T-helper 1 cell treated with Interleukin-12 subunit alpha and Interleukin-12 subunit beta and Interleukin-4 antibody, amounts not matched to agents 30 μg/mL and 1 μg/mL, for 36 hours (primary cell): Measurements from ENCODE around the gene MAP3K2.
"Not testable (repeated sequence)": the region's sequence is repeated elsewhere in the genome, so short reads cannot be mapped to it uniquely, and the experiment has no call there.

Experiments used
- H3K27ac Mint-ChIP-seq: one replicate; pipeline ENCODE4 v1.8.0; 2021; ENCODE audit warnings: mild to moderate bottlenecking, mixed read lengths
- H3K27me3 Mint-ChIP-seq: one replicate; pipeline ENCODE4 v1.8.0; 2021; ENCODE audit warnings: low read depth, mixed read lengths
- H3K36me3 Mint-ChIP-seq: one replicate; pipeline ENCODE4 v1.8.0; 2021; ENCODE audit warnings: low read depth, mixed read lengths
- H3K4me1 Mint-ChIP-seq: one replicate; pipeline ENCODE4 v1.8.0; 2021; ENCODE audit warnings: low read depth, mixed read lengths
- H3K4me3 Mint-ChIP-seq: one replicate; pipeline ENCODE4 v1.8.0; 2021; ENCODE audit warnings: mild to moderate bottlenecking, moderate library complexity, mixed read lengths
- H3K9me3 Mint-ChIP-seq: one replicate; pipeline ENCODE4 v1.8.0; 2021; ENCODE audit warnings: mixed read lengths

MAP3K2 gene

DNA sequence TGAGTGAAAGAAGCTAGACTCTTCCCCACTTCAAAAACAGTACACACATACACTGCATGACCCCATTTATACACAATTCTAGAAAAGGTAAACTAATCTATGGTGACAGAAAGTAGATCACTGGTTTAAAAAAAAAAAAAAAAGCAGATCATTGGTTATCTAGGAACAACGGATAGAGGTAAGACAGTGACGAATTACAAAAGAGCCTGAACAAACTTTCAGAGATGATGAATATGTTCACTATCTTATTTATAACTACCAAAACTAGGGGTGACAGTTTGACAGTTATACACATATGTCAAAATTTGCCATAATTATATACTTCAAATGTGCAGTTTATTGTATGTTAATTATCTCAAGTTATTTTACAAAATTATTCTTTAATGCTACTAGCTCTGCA, 27.5 kb downstream of the MAP3K2 start:
- H3K27me3 Mint-ChIP-seq, result no peaks in the 10 kb centered on the region
- H3K27ac Mint-ChIP-seq, result no peak overlapping the region
- no peaks in the 10 kb centered on the region for H3K9me3 Mint-ChIP-seq
- H3K4me1 Mint-ChIP-seq, result peaks cover 9% of the 10 kb centered on the region
- peaks cover 1% of the 10 kb centered on the region for H3K36me3 Mint-ChIP-seq
- H3K4me3 Mint-ChIP-seq, result no peak overlapping the region

DNA sequence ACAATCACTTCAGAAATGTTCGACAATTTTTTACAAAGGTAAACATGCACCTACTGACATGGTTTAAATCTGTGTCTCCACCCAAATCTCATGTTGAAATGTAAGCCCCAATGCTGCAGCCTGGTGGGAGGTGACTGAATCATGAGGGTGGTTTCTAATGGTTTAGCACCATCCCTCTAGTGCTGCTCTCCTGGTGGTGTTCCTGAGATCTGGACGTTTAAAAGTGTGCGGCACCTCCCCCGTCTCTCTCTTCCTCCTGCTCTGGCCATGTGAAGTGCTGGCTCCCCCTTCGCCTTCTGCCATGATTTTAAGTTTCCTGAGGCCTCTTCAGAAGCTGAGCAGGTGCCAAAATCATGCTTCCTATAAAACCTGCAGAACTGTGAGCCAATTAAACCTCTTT, 28.3 kb downstream of the MAP3K2 start:
- Mint-ChIP-seq H3K4me1 (peaks cover 12% of the 10 kb centered on the region), H3K36me3 (peaks cover 1% of the 10 kb centered on the region), H3K9me3 (no peaks in the 10 kb centered on the region), H3K4me3 (no peak overlapping the region), H3K27me3 (no peaks in the 10 kb centered on the region), H3K27ac (no peak overlapping the region)

DNA sequence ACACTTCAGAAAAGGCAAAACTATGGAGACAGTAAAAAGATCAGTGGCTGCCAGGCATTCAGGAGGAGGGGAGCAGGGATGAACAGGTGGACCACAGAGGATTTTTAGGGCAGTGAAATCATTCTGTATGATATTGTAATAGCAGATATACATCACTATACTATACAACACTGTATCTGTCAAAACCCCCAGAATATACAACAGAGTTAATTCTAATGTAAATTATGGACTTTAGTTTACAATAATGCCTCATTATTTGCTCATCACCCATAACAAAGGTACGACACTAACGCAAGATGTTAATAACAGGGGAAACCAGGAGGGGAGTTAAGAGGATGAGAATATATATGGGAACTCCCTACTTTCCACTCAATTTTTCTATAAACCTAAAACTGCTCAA, 28.8 kb downstream of the MAP3K2 start:
- Mint-ChIP-seq H3K27ac (no peak overlapping the region), H3K9me3 (no peaks in the 10 kb centered on the region), H3K4me3 (no peak overlapping the region), H3K36me3 (peaks cover 1% of the 10 kb centered on the region), H3K4me1 (peaks cover 12% of the 10 kb centered on the region), H3K27me3 (no peaks in the 10 kb centered on the region)

DNA sequence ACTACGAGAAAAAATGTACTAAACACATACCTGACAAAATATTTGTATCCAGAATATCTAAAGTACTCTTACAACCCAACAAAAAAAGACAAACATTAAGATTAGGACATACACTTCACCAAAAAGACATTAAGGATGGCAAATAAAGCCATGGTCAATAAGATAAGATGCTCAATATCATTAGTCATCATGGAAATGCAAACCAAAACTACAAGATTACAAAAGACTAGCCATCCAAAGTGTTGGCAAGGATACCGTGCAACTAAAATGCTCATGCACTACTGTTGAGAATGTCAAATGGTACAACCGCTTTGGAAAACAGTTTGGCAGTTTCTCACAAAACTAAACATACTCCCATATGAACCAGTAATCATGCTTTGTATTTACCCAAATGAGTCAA, 29.7 kb downstream of the MAP3K2 start:
- Mint-ChIP-seq H3K9me3 (no peaks in the 10 kb centered on the region), H3K36me3 (peaks cover 1% of the 10 kb centered on the region), H3K4me1 (peaks cover 12% of the 10 kb centered on the region), H3K27me3 (no peaks in the 10 kb centered on the region), H3K27ac (no peak overlapping the region), H3K4me3 (no peak overlapping the region)

DNA sequence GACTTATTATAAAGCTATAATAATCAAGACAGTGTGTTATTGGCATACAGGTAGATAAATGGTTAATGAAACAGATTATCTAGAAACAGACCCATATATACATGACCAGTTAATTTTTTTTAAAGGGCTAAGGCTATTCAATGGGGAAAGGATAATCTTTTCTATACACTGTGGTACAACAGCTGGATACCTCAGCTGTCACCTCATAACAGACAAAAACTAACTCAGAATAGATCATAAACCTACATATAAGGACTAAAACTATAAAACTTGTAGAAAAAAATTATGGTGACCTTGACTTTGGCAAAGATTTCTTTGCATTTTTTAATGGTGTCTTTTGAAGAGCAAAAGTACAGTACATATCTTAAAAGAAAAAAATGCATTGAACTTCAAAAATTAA, 30.2 kb downstream of the MAP3K2 start:
- Mint-ChIP-seq H3K9me3 (no peaks in the 10 kb centered on the region), H3K27me3 (no peaks in the 10 kb centered on the region), H3K4me1 (peaks cover 12% of the 10 kb centered on the region), H3K36me3 (peaks cover 1% of the 10 kb centered on the region), H3K27ac (no peak overlapping the region), H3K4me3 (no peak overlapping the region)

DNA sequence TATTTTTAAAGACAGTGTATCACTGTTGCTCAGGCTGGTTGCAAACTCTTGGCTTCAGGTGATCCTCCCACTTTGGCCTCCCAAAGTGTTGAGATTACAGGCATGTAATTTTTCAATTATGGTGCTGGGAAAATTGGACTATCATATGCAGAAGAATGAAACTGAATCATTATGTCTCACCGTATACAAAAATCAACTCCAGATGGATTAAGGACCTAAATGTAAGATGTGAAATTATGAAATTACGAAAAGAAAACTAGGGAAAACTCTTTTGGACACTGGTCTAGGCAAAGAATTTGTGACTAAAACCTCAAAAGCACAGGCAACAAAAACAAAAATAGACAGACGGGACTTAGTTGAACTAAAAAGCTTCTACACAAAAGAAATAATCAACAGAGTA, 31.2 kb downstream of the MAP3K2 start:
- H3K4me1 Mint-ChIP-seq, result peaks cover 14% of the 10 kb centered on the region
- H3K9me3 Mint-ChIP-seq, result no peaks in the 10 kb centered on the region
- H3K36me3 Mint-ChIP-seq, result peaks cover 2% of the 10 kb centered on the region
- H3K27me3 Mint-ChIP-seq, result no peaks in the 10 kb centered on the region
- no peak overlapping the region for H3K4me3 Mint-ChIP-seq
- H3K27ac Mint-ChIP-seq, result no peak overlapping the region

DNA sequence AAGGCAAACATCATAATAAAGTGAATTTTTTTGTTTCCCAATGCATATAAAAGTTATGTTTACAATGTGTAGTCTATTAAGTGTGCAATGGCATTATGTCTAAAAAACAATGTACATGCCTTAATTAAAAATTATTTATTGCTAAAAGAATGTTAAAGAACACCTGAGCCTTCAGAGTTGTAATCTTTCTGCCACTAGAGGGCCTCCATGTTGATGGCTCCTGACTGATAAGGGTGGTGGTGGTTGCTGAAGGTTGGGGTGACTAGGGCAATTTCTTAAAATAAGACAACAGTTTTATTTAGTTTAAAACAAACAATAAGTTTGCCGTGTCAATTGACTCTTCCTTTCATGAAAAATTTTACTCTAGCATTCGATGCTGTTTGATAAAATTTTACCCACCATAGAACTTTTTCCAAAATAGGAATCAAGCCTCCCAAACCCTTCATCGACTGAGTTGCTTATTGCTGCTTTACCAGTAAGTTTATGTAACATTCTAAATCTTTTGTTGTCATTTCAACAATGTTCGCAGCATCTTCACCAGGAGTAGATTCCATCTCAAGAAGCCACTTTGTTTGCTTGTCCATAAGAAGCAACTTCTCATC, 32.3 kb downstream of the MAP3K2 start:
- peaks cover 2% of the 10 kb centered on the region for H3K36me3 Mint-ChIP-seq
- no peak overlapping the region for H3K27ac Mint-ChIP-seq
- no peaks in the 10 kb centered on the region for H3K9me3 Mint-ChIP-seq
- H3K27me3 Mint-ChIP-seq, result no peaks in the 10 kb centered on the region
- H3K4me1 Mint-ChIP-seq, result peaks cover 14% of the 10 kb centered on the region
- H3K4me3 Mint-ChIP-seq, result no peak overlapping the region

DNA sequence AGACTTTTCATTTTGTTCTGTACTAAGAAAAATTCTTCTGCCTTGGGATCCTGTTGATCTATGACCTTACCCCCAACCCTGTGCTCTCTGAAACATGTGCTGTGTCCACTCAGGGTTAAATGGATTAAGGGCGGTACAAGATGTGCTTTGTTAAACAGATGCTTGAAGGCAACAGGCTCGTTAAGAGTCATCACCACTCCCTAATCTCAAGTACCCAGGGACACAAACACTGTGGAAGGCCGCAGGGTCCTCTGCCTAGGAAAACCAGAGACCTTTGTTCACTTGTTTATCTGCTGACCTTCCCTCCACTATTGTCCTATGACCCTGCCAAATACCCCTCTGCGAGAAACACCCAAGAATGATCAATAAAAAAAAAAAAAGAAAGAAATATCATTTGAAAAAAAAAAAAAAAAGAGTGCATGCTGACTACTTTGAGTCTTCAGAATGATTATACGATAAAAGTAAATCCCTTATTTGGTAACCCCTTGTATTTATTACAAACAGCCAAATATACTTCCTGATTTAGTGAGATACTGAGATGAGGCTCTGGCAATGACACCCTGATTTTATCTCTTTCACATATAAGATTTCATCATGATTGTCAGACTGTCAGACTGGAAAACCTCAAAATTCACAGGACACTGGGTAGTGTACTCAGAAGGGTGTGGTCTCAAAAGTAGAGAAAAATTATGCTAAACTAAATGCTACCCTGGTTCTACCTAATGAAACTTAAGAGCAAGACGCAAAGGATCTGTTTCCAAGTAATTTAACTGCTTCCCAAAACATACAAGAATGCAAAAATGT, 33.7 kb downstream of the MAP3K2 start:
- H3K36me3 Mint-ChIP-seq, H3K4me3 Mint-ChIP-seq, H3K27me3 Mint-ChIP-seq, H3K9me3 Mint-ChIP-seq, H3K27ac Mint-ChIP-seq: not testable (repeated sequence)
- peaks cover 16% of the 10 kb centered on the region for H3K4me1 Mint-ChIP-seq

DNA sequence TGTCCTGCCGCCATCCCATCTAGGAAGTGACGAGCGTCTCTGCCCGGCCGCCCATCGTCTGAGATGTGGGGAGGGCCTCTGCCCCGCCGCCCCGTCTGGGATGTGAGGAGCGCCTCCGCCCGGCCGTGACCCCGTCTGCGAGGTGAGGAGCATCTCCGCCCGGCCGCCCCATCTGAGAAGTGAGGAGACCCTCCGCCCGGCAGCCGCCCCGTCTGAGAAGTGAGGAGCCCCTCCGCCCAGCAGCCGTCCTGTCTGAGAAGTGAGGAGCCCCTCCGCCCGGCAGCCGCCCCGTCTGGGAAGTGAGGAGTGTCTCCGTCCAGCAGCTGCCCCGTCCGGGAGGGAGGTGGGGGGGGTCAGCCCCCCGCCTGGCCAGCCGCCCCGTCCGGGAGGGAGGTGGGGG, 34.6 kb downstream of the MAP3K2 start:
- H3K9me3 Mint-ChIP-seq, H3K27me3 Mint-ChIP-seq, H3K4me3 Mint-ChIP-seq, H3K27ac Mint-ChIP-seq, H3K36me3 Mint-ChIP-seq: not testable (repeated sequence)
- H3K4me1 Mint-ChIP-seq, result peaks cover 21% of the 10 kb centered on the region

DNA sequence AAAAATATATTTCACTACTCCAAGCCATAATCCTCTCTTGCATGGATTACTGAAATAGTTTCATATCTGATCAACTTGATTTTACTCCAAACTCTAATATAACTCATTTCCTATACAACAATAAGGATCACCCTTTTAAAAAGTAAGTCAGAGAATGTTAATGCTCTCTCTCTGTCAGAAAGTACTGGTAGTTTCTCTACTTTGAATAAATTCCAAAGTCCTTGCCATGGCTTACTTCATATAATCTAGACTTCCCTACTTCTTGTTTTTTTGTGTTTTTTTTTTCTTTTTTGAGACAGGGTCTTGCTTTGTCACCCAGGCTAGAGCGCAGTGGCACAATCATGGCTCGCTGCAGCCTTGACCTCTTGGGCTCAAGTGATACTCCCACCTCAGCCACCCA, 36.2 kb downstream of the MAP3K2 start:
- Mint-ChIP-seq H3K4me3 (no peak overlapping the region), H3K27ac (no peak overlapping the region), H3K4me1 (peaks cover 21% of the 10 kb centered on the region), H3K27me3 (no peaks in the 10 kb centered on the region), H3K36me3 (peaks cover 2% of the 10 kb centered on the region), H3K9me3 (no peaks in the 10 kb centered on the region)

DNA sequence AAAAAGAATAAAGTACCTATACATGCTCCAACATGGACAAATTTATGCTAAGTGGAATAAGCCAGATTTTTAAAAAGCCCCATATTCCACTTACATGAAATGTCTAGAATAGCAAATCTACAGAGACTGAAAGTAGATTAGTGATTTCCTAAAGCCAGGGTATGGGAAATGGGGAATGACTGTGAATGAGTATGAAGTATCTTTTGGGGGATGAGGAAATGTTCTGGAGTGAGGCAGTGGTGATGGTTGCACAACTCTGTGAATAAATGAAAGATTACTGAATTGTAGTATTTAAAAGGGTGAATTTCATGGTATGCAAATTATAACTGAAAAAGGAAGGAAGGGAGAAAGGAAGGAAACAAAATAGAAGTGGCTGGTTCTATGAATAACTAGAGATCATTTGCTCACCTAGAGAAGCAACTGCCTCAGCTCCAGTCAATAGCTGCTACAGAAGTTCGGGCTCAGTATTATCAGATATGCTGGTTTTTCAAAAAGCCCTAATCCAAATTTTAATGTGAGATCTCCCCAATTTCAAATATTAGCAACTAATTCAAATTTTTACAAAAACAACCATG, 39.3 kb downstream of the MAP3K2 start:
- Mint-ChIP-seq H3K4me1 (peaks cover 21% of the 10 kb centered on the region), H3K27ac (no peak overlapping the region), H3K27me3 (no peaks in the 10 kb centered on the region), H3K9me3 (no peaks in the 10 kb centered on the region), H3K36me3 (peaks cover 3% of the 10 kb centered on the region), H3K4me3 (no peak overlapping the region)

DNA sequence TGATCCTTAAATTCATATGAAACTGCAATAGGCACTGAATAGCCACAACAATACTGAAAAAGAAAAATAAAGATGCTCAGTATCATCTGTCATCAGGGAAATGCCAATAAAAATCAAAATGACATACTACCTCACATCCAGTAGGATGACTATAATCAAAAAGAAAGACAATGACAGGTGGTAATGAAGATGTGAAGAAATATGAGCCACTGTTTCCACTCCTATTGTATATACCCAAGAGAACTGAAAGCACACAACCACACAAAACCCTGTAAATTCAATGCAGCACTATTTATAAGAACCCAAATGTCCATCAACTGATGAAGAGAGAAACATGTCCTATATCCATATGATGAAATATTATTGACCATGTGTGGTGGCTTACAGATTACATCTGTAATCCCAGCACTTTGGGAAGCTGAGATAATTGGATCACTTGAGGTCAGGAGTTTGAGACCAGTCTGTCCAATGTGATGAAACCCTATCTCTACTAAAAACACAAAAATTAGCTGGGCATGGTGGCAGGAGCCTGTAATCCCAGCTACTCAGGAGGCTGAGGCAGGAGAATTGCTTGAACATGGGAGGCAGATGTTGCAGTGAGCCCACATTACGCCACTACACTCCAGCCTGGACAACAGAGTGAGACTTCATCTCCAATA, 39.9 kb downstream of the MAP3K2 start:
- H3K36me3 Mint-ChIP-seq, result peaks cover 3% of the 10 kb centered on the region

DNA sequence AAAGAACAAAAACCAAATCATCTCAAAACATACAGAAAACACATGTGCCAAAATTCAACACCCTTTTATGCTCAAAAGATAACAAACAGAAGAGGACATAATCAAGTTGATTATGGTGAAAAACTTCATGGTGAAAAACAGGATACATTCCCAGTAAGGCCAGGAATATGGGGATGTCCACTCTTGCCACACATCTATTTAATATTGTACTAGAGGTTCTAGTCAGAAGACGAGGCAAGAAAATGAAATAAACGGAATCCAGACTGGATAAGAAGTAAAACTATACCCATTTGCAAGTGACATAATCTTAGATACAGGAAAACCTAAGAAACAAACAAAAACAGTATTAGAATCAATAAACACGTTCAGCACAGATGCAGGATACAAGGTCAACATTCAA, 40.8 kb downstream of the MAP3K2 start:
- H3K9me3 Mint-ChIP-seq, result no peaks in the 10 kb centered on the region
- no peaks in the 10 kb centered on the region for H3K27me3 Mint-ChIP-seq
- peaks cover 4% of the 10 kb centered on the region for H3K36me3 Mint-ChIP-seq
- peaks cover 17% of the 10 kb centered on the region for H3K4me1 Mint-ChIP-seq
- H3K27ac Mint-ChIP-seq, result no peak overlapping the region
- no peak overlapping the region for H3K4me3 Mint-ChIP-seq

More for the DNA sequence above, 39.9 kb downstream of the MAP3K2 start:
- no peaks in the 10 kb centered on the region for H3K9me3 Mint-ChIP-seq
- H3K4me3 Mint-ChIP-seq, result no peak overlapping the region
- H3K4me1 Mint-ChIP-seq, result peaks cover 21% of the 10 kb centered on the region
- no peaks in the 10 kb centered on the region for H3K27me3 Mint-ChIP-seq
- no peak overlapping the region for H3K27ac Mint-ChIP-seq

DNA sequence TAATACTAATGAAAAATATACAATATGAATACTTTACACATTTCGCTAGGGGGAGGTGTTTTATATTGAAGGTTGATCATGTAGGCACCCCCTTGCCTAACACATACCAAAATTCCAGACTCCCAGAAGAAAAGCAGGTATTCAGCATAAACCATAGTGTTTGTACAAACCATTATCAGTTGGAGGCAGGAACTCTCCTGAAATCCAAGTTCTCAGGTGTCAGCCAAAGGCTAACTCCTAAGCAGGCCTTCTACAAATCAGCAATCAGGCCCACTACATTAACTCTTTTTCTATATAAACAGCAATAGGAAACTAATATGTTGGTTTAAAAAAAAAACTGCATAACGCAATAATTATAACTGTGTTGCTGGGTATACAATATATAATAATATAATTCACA, 44.5 kb downstream of the MAP3K2 start:
- peaks cover 13% of the 10 kb centered on the region for H3K36me3 Mint-ChIP-seq
- H3K4me3 Mint-ChIP-seq, result no peak overlapping the region
- H3K4me1 Mint-ChIP-seq, result peaks cover 5% of the 10 kb centered on the region
- no peaks in the 10 kb centered on the region for H3K27me3 Mint-ChIP-seq
- H3K9me3 Mint-ChIP-seq, result no peaks in the 10 kb centered on the region
- no peak overlapping the region for H3K27ac Mint-ChIP-seq

DNA sequence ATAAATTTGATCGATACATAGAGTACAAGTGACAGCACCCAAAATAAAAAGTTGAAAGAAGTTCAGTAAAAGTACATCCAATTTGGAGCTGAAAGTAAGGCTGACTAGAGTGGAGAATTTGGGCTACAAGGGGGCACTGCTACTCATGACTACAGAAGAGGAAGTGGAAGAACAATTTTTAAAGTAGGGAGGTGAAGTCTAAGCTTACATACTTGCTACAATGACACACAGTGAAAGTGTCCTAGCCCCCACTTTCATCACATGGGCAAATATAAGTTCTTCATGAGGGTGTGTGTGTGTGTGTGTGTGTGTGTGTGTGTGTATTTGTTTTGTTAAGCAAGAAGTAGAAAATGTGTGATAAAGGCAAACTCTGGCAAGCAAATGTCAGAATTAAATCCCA, 45.7 kb downstream of the MAP3K2 start:
- no peaks in the 10 kb centered on the region for H3K27me3 Mint-ChIP-seq
- H3K4me1 Mint-ChIP-seq, result peaks cover 5% of the 10 kb centered on the region
- H3K36me3 Mint-ChIP-seq, result peaks cover 16% of the 10 kb centered on the region
- no peak overlapping the region for H3K27ac Mint-ChIP-seq
- no peaks in the 10 kb centered on the region for H3K9me3 Mint-ChIP-seq
- H3K4me3 Mint-ChIP-seq, result no peak overlapping the region
